A549 (cell line): ENCODE measurements around the gene EIF2S3. TPM values are rescaled to one million over a fixed set of nuclear protein-coding genes. Genes with fewer than 3 reads are reported as not detected.
A peak's percentile ranks its signal among the peaks of the same experiment; 100 is the strongest.

Source experiments
- ATAC-seq, 2 experiments: fragments of 200-7000 bp in 1 of 2; fragments of >200 bp in 1 of 2; cut with Nextera tagmentation in 1 of 2; cut with Tn5 transposase in 1 of 2; 3 replicates each; pipeline versions ENCODE4 v1.8.0 to v1.9.1; 2018 to 2020; ENCODE audit warnings: mild to moderate bottlenecking in 1 of 2, moderate library complexity in 1 of 2
- CTCF ChIA-PET: fragments of 300-600 bp; sonication (Branson Sonifier 250); formaldehyde crosslinking; extraction: SDS; loops from one replicate; lab custom pipeline; 2021; ENCODE audit warnings: antibody characterized with exemption, inconsistent platforms; lab: Yijun Ruan, JAX
- POLR2A ChIA-PET: fragments of 350-600 bp; formaldehyde crosslinking; extraction: SDS; loops from one replicate; lab custom pipeline; 2021; ENCODE audit warnings: antibody characterized with exemption, inconsistent platforms; lab: Yijun Ruan, JAX
- DNase-seq, 2 experiments: peaks; one replicate each; pipeline versions ENCODE4 v3.0.0 to v3.0.0-alpha.2; 2011 to 2016; ENCODE audit warnings: low read depth in 1 of 2, low spot score in 1 of 2
- FAIRE-seq: peaks from 2 replicates; lab custom pipeline; 2011; peaks lifted over from hg19 to GRCh38; lab: Jason Lieb, UNC
- H3K27ac ChIP-seq, 2 experiments: fragments of >200 bp; sonication (Bioruptor Twin); formaldehyde crosslinking; 3 replicates each; pipeline ENCODE4 v1.5.1; 2016 to 2017
- H3K4me1 ChIP-seq: fragments of >200 bp; sonication (Bioruptor Twin); formaldehyde crosslinking; 3 replicates; pipeline ENCODE4 v1.6.1; 2016
- H3K4me2 ChIP-seq: fragments of >200 bp; sonication (Bioruptor Twin); formaldehyde crosslinking; 3 replicates; pipeline ENCODE4 v1.6.1; 2016
- H3K4me3 ChIP-seq: fragments of >200 bp; sonication (Bioruptor Twin); formaldehyde crosslinking; 3 replicates; pipeline ENCODE4 v1.5.1; 2016
- H3K9me3 ChIP-seq: fragments of >200 bp; sonication (Bioruptor Twin); formaldehyde crosslinking; 3 replicates; pipeline ENCODE4 v1.6.1; 2016
- CHD2 ChIP-seq: fragments of 150-350 bp; IDR thresholded peaks from 2 replicates; pipeline ENCODE4 v1.6.1; 2014; ENCODE audit warnings: low read length; ENCODE audit not compliant: partially characterized antibody
- CTCF ChIP-seq: fragments of >200 bp; sonication (Bioruptor Twin); formaldehyde crosslinking; IDR thresholded peaks from 3 replicates; pipeline ENCODE4 v1.5.1; 2016
- EHF ChIP-seq: fragments of 250-450 bp; sonication (Bioruptor Pico); IDR thresholded peaks from 2 replicates; pipeline ENCODE4 v1.5.0; 2020; ENCODE audit warnings: mild to moderate bottlenecking
- EHMT2 ChIP-seq: fragments of 200-600 bp; sonication (generic); IDR thresholded peaks from 2 replicates; pipeline ENCODE4 v1.6.1; 2016; ENCODE audit warnings: antibody characterized with exemption, low read depth, mild to moderate bottlenecking, moderate library complexity
- FOSB ChIP-seq: fragments of 250-450 bp; sonication (Bioruptor Pico); IDR thresholded peaks from 2 replicates; pipeline ENCODE4 v1.5.0; 2020; ENCODE audit warnings: mild to moderate bottlenecking, moderate library complexity
- FOSL2 ChIP-seq, 2 experiments: fragments of 450-650 bp in 1 of 2; fragments of >200 bp in 1 of 2; sonication (Bioruptor Twin) in 1 of 2; formaldehyde crosslinking; IDR thresholded peaks; 2 replicates each; pipeline versions ENCODE4 v1.5.0 to v1.6.1; 2016 to 2020; ENCODE audit warnings: mild to moderate bottlenecking in 1 of 2, moderate library complexity in 1 of 2
- HEYL ChIP-seq: fragments of 250-450 bp; sonication (Bioruptor Pico); IDR thresholded peaks from 2 replicates; pipeline ENCODE4 v1.8.0; 2021; ENCODE audit warnings: mild to moderate bottlenecking, moderate library complexity
- HMGXB4 ChIP-seq: fragments of 250-450 bp; sonication (Bioruptor Pico); IDR thresholded peaks from 2 replicates; pipeline ENCODE4 v1.5.0; 2021; ENCODE audit warnings: mild to moderate bottlenecking, moderate library complexity, borderline replicate concordance
- JUN ChIP-seq, 2 experiments: fragments of >200 bp; sonication (Bioruptor Twin); formaldehyde crosslinking; IDR thresholded peaks; 2 replicates in 1 of 2; 3 replicates in 1 of 2; pipeline ENCODE4 v1.6.1; 2016 to 2017
- JUNB ChIP-seq: fragments of >200 bp; sonication (Bioruptor Twin); formaldehyde crosslinking; IDR thresholded peaks from 2 replicates; pipeline ENCODE4 v1.6.1; 2016
- MAFK ChIP-seq: fragments of 450-650 bp; IDR thresholded peaks from 2 replicates; pipeline ENCODE4 v1.6.1; 2014; ENCODE audit not compliant: partially characterized antibody
- MAZ ChIP-seq: fragments of 150-350 bp; IDR thresholded peaks from 2 replicates; pipeline ENCODE4 v1.6.1; 2014; ENCODE audit warnings: antibody characterized with exemption, low read depth, low read length, borderline replicate concordance
- NPAS2 ChIP-seq: fragments of 250-450 bp; sonication (Bioruptor Pico); IDR thresholded peaks from 2 replicates; pipeline ENCODE4 v1.8.0; 2022; ENCODE audit warnings: mild to moderate bottlenecking, moderate library complexity, borderline replicate concordance
- POLR2A ChIP-seq: IDR thresholded peaks from 2 replicates; pipeline ENCODE4 v1.6.1; 2012; ENCODE audit warnings: mild to moderate bottlenecking, low read length
- RNF2 ChIP-seq: fragments of 200-600 bp; sonication (generic); IDR thresholded peaks from 2 replicates; pipeline ENCODE4 v1.6.1; 2016; ENCODE audit warnings: low read depth, mild to moderate bottlenecking, antibody characterized with exemption, moderate library complexity, borderline replicate concordance
- SMC3 ChIP-seq: fragments of >200 bp; sonication (Bioruptor Twin); formaldehyde crosslinking; IDR thresholded peaks from 3 replicates; pipeline ENCODE4 v1.6.1; 2018; ENCODE audit warnings: inconsistent platforms
- SREBF2 ChIP-seq: fragments of 450-650 bp; IDR thresholded peaks from 2 replicates; pipeline ENCODE4 v1.6.1; 2014; ENCODE audit warnings: mild to moderate bottlenecking, moderate library complexity
- TFCP2L1 ChIP-seq: fragments of 250-450 bp; sonication (Bioruptor Pico); IDR thresholded peaks from 2 replicates; pipeline ENCODE4 v1.5.0; 2021; ENCODE audit warnings: mild to moderate bottlenecking
- TP53 ChIP-seq: fragments of 250-450 bp; sonication (Bioruptor Pico); IDR thresholded peaks from 2 replicates; pipeline ENCODE4 v1.5.0; 2021; ENCODE audit warnings: mild to moderate bottlenecking, moderate library complexity
- WGBS: methylation state at CpG from one replicate; pipeline ENCODE4 v1.1.6; 2017; ENCODE audit errors: missing lambda C conversion rate; 5-methylcytosine and 5-hydroxymethylcytosine counted together
- polyA minus RNA-seq: library from RNA; depleted of rRNA, polyadenylated mRNA; stranded (reverse); fragments of >200 nt; gene quantifications from 2 replicates; pipeline ENCODE4 v1.2.3, GENCODE V29; 2011; rRNA and poly(A)+ RNA removed
- polyA plus RNA-seq, 4 experiments: library from polyadenylated mRNA; depleted of rRNA in 3 of 4; stranded (reverse); fragments of >200 nt; fragmentation: RNase III in 1 of 4; extraction: RNeasy Plus Mini Kit Qiagen cat#74134 plus additional on column Dnase treatment in 1 of 4; gene quantifications; 2 replicates in 3 of 4; 3 replicates in 1 of 4; pipeline ENCODE4 v1.2.3, GENCODE V29; 2011 to 2017
- TF ChIP-seq, protein P1 (sequence below): fragments of 150-350 bp; IDR thresholded peaks from 2 replicates; pipeline ENCODE4 v1.6.1; 2014; ENCODE audit warnings: low read depth, mild to moderate bottlenecking, low read length
- TF ChIP-seq, protein P2 (sequence below): fragments of 250-450 bp; sonication (Bioruptor Pico); IDR thresholded peaks from 2 replicates; pipeline ENCODE4 v1.5.0; 2020; ENCODE audit warnings: low read depth, mild to moderate bottlenecking, moderate library complexity
- TF ChIP-seq, protein P3 (sequence below): IDR thresholded peaks from 2 replicates; pipeline ENCODE4 v1.6.1; 2012
- TF ChIP-seq, protein P4 (sequence below): fragments of >200 bp; sonication (Bioruptor Twin); formaldehyde crosslinking; IDR thresholded peaks from 3 replicates; pipeline ENCODE4 v1.6.1; 2016
- TF ChIP-seq, protein P5 (sequence below): fragments of 450-650 bp; IDR thresholded peaks from 2 replicates; pipeline ENCODE4 v1.6.1; 2014; ENCODE audit warnings: antibody characterized with exemption

EIF2S3 gene
- polyA plus RNA-seq (2011; rRNA removed) (214 and 219 TPM in 2 replicates), polyA plus RNA-seq (2017; fragmentation: RNase III; extraction: RNeasy Plus Mini Kit Qiagen cat#74134 plus additional on column Dnase treatment) (259 to 300 TPM (median 270 TPM) in 3 replicates), polyA minus RNA-seq (298 and 320 TPM in 2 replicates)
- 72.4 and 82.5 TPM in 2 replicates for polyA plus RNA-seq (2012; cell fraction: cytosol; rRNA removed)
- polyA plus RNA-seq (2012; cell fraction: nucleus; rRNA removed) = 65.4 and 108 TPM in 2 replicates

GRCh38 chrX:24054182-24055042 is at the start of gene EIF2S3:
Gene EIF2S3, plus strand, starts transcription at chrX:24054956. Its CDS starts 13 bp downstream, at chrX:24054969.
- peak; percentile 77 to 98 for DNase-seq
- Histone ChIP-seq H3K27ac (no peak within 1 kb of the TSS), H3K4me2 (peak within 1 kb of the TSS; percentile 68), H3K9me3 (no peaks in the 10 kb centered on the region), H3K4me3 (no peak within 1 kb of the TSS), H3K4me1 (peaks cover 9% of the 10 kb centered on the region; the same call in 1 of the 3 replicates)
- ATAC-seq = peak; percentile 94 to 98
- 2% methylated on average over 46 of the region's 57 CpGs for WGBS
- FAIRE-seq = peak; percentile 97
- ChIA-PET CTCF (interaction anchor here (0.6 to 4.4 kb wide), 34 partner anchors 9 to 1411 kb away, joined by 3 to 30 read pairs (median 4); partner anchors contain the start of genes APOO, CXorf58, KLHL15 and SAT1), POLR2A (interaction anchor here (0.6 to 4.1 kb wide), 17 partner anchors 10 to 311 kb away, joined by 3 to 80 read pairs (median 7); partner anchors contain the start of genes ACOT9, APOO, CXorf58 and KLHL15)
- peak; percentile 71 for TF ChIP-seq CTCF
- no peak for TF ChIP-seq FOSB (CRISPR knock-in tag)
- no peak for TF ChIP-seq SREBF2
- TF ChIP-seq MAZ = 0 out of 2 replicates have a peak, but pooled peaks have one; percentile 43
- TF ChIP-seq EHMT2 = no peak
- TF ChIP-seq FOSL2 (IDR thresholded peaks at IDR 0.05) = no peak
- TF ChIP-seq FOSL2 (CRISPR knock-in tag; IDR thresholded peaks at IDR 0.05) = peak; percentile 53
- TF ChIP-seq, protein P1, sequence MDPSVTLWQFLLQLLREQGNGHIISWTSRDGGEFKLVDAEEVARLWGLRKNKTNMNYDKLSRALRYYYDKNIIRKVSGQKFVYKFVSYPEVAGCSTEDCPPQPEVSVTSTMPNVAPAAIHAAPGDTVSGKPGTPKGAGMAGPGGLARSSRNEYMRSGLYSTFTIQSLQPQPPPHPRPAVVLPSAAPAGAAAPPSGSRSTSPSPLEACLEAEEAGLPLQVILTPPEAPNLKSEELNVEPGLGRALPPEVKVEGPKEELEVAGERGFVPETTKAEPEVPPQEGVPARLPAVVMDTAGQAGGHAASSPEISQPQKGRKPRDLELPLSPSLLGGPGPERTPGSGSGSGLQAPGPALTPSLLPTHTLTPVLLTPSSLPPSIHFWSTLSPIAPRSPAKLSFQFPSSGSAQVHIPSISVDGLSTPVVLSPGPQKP = no peak
- no peak for TF ChIP-seq MAFK
- no peak for TF ChIP-seq CHD2
- peak; percentile 76 to 91; a peak in 3 of 5 replicates for TF ChIP-seq JUN (IDR thresholded peaks at IDR 0.05)
- TF ChIP-seq RNF2 = no peak
- no peak for TF ChIP-seq HEYL (CRISPR knock-in tag)
- TF ChIP-seq, protein P2, sequence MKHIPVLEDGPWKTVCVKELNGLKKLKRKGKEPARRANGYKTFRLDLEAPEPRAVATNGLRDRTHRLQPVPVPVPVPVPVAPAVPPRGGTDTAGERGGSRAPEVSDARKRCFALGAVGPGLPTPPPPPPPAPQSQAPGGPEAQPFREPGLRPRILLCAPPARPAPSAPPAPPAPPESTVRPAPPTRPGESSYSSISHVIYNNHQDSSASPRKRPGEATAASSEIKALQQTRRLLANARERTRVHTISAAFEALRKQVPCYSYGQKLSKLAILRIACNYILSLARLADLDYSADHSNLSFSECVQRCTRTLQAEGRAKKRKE (CRISPR knock-in tag) = no peak
- TF ChIP-seq JUNB = no peak
- no peak for TF ChIP-seq TFCP2L1 (CRISPR knock-in tag)
- no peak for TF ChIP-seq TP53
- no peak for TF ChIP-seq HMGXB4 (CRISPR knock-in tag)
- TF ChIP-seq, protein P3, sequence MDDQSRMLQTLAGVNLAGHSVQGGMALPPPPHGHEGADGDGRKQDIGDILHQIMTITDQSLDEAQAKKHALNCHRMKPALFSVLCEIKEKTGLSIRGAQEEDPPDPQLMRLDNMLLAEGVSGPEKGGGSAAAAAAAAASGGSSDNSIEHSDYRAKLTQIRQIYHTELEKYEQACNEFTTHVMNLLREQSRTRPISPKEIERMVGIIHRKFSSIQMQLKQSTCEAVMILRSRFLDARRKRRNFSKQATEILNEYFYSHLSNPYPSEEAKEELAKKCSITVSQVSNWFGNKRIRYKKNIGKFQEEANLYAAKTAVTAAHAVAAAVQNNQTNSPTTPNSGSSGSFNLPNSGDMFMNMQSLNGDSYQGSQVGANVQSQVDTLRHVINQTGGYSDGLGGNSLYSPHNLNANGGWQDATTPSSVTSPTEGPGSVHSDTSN = no peak
- no peak for TF ChIP-seq NPAS2 (CRISPR knock-in tag)
- no peak for TF ChIP-seq EHF (CRISPR knock-in tag)
- TF ChIP-seq, protein P4, sequence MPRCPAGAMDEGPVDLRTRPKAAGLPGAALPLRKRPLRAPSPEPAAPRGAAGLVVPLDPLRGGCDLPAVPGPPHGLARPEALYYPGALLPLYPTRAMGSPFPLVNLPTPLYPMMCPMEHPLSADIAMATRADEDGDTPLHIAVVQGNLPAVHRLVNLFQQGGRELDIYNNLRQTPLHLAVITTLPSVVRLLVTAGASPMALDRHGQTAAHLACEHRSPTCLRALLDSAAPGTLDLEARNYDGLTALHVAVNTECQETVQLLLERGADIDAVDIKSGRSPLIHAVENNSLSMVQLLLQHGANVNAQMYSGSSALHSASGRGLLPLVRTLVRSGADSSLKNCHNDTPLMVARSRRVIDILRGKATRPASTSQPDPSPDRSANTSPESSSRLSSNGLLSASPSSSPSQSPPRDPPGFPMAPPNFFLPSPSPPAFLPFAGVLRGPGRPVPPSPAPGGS = 0 out of 3 replicates have a peak, but pooled peaks have one; percentile 31
- peak; percentile 67 for TF ChIP-seq POLR2A
- TF ChIP-seq SMC3 = peak; percentile 43; the same call in 1 of the 3 replicates
- TF ChIP-seq, protein P5, sequence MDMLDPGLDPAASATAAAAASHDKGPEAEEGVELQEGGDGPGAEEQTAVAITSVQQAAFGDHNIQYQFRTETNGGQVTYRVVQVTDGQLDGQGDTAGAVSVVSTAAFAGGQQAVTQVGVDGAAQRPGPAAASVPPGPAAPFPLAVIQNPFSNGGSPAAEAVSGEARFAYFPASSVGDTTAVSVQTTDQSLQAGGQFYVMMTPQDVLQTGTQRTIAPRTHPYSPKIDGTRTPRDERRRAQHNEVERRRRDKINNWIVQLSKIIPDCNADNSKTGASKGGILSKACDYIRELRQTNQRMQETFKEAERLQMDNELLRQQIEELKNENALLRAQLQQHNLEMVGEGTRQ = no peak
